Suprapubic skin (tissue), 4 donors: ENCODE results near the gene C1S. TPM values are rescaled to one million over a fixed set of nuclear protein-coding genes. Genes with fewer than 3 reads are reported as not detected.

Experiments
- DNase-seq, 2 donors: peaks; one replicate each; pipeline ENCODE4 v3.0.0-alpha.2; 2019; ENCODE audit warnings: low spot score in 2 of 2
- H3K27ac ChIP-seq: fragments of 200-600 bp; sonication (generic); one replicate; pipeline ENCODE4 v1.5.1; 2019
- H3K27me3 ChIP-seq: fragments of 200-600 bp; sonication (generic); one replicate; pipeline ENCODE4 v1.5.1; 2019
- H3K36me3 ChIP-seq: fragments of 200-600 bp; sonication (generic); one replicate; pipeline ENCODE4 v1.5.1; 2019
- H3K4me1 ChIP-seq: fragments of 200-600 bp; sonication (generic); one replicate; pipeline ENCODE4 v1.5.1; 2019
- H3K4me3 ChIP-seq: fragments of 200-600 bp; sonication (generic); one replicate; pipeline ENCODE4 v1.5.1; 2019; ENCODE audit warnings: mild to moderate bottlenecking
- H3K9me3 ChIP-seq: fragments of 200-600 bp; sonication (generic); one replicate; pipeline ENCODE4 v1.5.1; 2019
- CTCF ChIP-seq, 2 donors: fragments of 200-600 bp in 1 of 2; fragments of 450-650 bp in 1 of 2; sonication (generic) in 1 of 2; IDR thresholded peaks; one replicate each; pipeline ENCODE4 v1.5.1; 2016 to 2019; ENCODE audit warnings: antibody characterized with exemption in 2 of 2, mild to moderate bottlenecking in 1 of 2, moderate library complexity in 1 of 2
- EP300 ChIP-seq: sonication (generic); formaldehyde crosslinking; IDR thresholded peaks from one replicate; pipeline ENCODE4 v1.6.1; 2017; ENCODE audit warnings: antibody characterized with exemption
- POLR2A ChIP-seq, 2 donors: fragments of 450-650 bp; IDR thresholded peaks; one replicate each; pipeline ENCODE4 v1.6.1; 2017; ENCODE audit warnings: antibody characterized with exemption in 2 of 2, mild to moderate bottlenecking in 2 of 2, moderate library complexity in 2 of 2
- POLR2AphosphoS5 ChIP-seq, 3 donors: sonication (generic); formaldehyde crosslinking; IDR thresholded peaks; one replicate each; pipeline ENCODE4 v1.6.1; 2017; ENCODE audit warnings: antibody characterized with exemption in 3 of 3
- WGBS: methylation state at CpG from one replicate; pipeline ENCODE4 v1.1.5; 2018; 5-methylcytosine and 5-hydroxymethylcytosine counted together
- total RNA-seq, 4 donors: library from RNA; depleted of rRNA; stranded (reverse); fragments of >200 nt; gene quantifications; one replicate each; pipeline ENCODE4 v1.1.0, GENCODE V29; 2016

The C1S gene
- total RNA-seq, 4 donors from 2014 or later, result 62.6 to 99.6 (median 65.6) TPM

- H3K4me1 ChIP-seq, result peaks cover 38% of the 10 kb centered on the region
- WGBS, result 97% methylated on average over 5 of the region's 5 CpGs
- H3K36me3 ChIP-seq, result peaks cover 7% of the 10 kb centered on the region
- peak; percentile 45 to 47 for DNase-seq
- H3K9me3 ChIP-seq, result no peaks in the 10 kb centered on the region
- no peak overlapping the region for H3K4me3 ChIP-seq
- H3K27me3 ChIP-seq, result no peaks in the 10 kb centered on the region
- no peak overlapping the region for H3K27ac ChIP-seq
- TF ChIP-seq EP300 (no peak), POLR2A (IDR thresholded peaks at IDR 0.05) (no peak)
Measured at GRCh38 chr12:7110661-7111060, 50.1 kb downstream of the C1S start.

- Histone ChIP-seq H3K27me3 (no peaks in the 10 kb centered on the region), H3K36me3 (peaks cover 20% of the 10 kb centered on the region), H3K9me3 (no peaks in the 10 kb centered on the region), H3K4me3 (no peak overlapping the region), H3K4me1 (peaks cover 33% of the 10 kb centered on the region), H3K27ac (peak overlapping the region; percentile 29)
- TF ChIP-seq EP300, result no peak
- TF ChIP-seq POLR2A (IDR thresholded peaks at IDR 0.05), result no peak
- TF ChIP-seq CTCF (IDR thresholded peaks at IDR 0.05), result no peak
- TF ChIP-seq POLR2AphosphoS5 (IDR thresholded peaks at IDR 0.05), result no peak
- peak; percentile 43 to 63 for DNase-seq
- 66% methylated on average over 4 of the region's 4 CpGs for WGBS
Measured at GRCh38 chr12:7112041-7112440, 51.5 kb downstream of the C1S start.

- Histone ChIP-seq H3K4me1 (peaks cover 19% of the 10 kb centered on the region), H3K4me3 (no peak overlapping the region), H3K9me3 (no peaks in the 10 kb centered on the region), H3K27ac (no peak overlapping the region), H3K36me3 (peaks cover 24% of the 10 kb centered on the region), H3K27me3 (no peaks in the 10 kb centered on the region)
- TF ChIP-seq CTCF (IDR thresholded peaks at IDR 0.05) (peak; percentile 74 to 85), POLR2AphosphoS5 (IDR thresholded peaks at IDR 0.05) (no peak), EP300 (no peak)
- DNase-seq, result peak; percentile 52 to 65
- WGBS, result 36% methylated on average over 4 of the region's 5 CpGs
Measured at GRCh38 chr12:7113389-7113871, 52.9 kb downstream of the C1S start.

- TF ChIP-seq POLR2A (IDR thresholded peaks at IDR 0.05) (no peak), POLR2AphosphoS5 (IDR thresholded peaks at IDR 0.05) (no peak), EP300 (no peak), CTCF (IDR thresholded peaks at IDR 0.05) (no peak)
- Histone ChIP-seq H3K27me3 (no peaks in the 10 kb centered on the region), H3K36me3 (peaks cover 24% of the 10 kb centered on the region), H3K4me3 (no peak overlapping the region), H3K27ac (no peak overlapping the region), H3K4me1 (peaks cover 15% of the 10 kb centered on the region), H3K9me3 (no peaks in the 10 kb centered on the region)
- peak; percentile 49 to 50 for DNase-seq
- WGBS, result 86% methylated on average over 11 of the region's 11 CpGs
Measured at GRCh38 chr12:7114008-7114407, 53.5 kb downstream of the C1S start.

- 89% methylated on average over 6 of the region's 6 CpGs for WGBS
- Histone ChIP-seq H3K4me1 (peaks cover 7% of the 10 kb centered on the region), H3K4me3 (no peak overlapping the region), H3K27me3 (no peaks in the 10 kb centered on the region), H3K36me3 (peaks cover 24% of the 10 kb centered on the region), H3K9me3 (no peaks in the 10 kb centered on the region), H3K27ac (no peak overlapping the region)
- peak; percentile 24 to 45 for DNase-seq
- TF ChIP-seq POLR2A (IDR thresholded peaks at IDR 0.05) (no peak), EP300 (no peak), CTCF (IDR thresholded peaks at IDR 0.05) (no peak), POLR2AphosphoS5 (IDR thresholded peaks at IDR 0.05) (no peak)
Measured at GRCh38 chr12:7114851-7115250, 54.3 kb downstream of the C1S start.

- peak in 1 of 2 donors; percentile 15 for DNase-seq
- Histone ChIP-seq H3K4me3 (no peak overlapping the region), H3K27ac (no peak overlapping the region), H3K4me1 (peaks cover 7% of the 10 kb centered on the region), H3K9me3 (no peaks in the 10 kb centered on the region), H3K27me3 (no peaks in the 10 kb centered on the region), H3K36me3 (peaks cover 24% of the 10 kb centered on the region)
- WGBS, result 85% methylated on average over 3 of the region's 3 CpGs
- TF ChIP-seq POLR2A (IDR thresholded peaks at IDR 0.05), result no peak
- TF ChIP-seq POLR2AphosphoS5 (IDR thresholded peaks at IDR 0.05), result no peak
- no peak for TF ChIP-seq EP300
- no peak for TF ChIP-seq CTCF (IDR thresholded peaks at IDR 0.05)
Measured at GRCh38 chr12:7116196-7116595, 55.7 kb downstream of the C1S start.
